Central memory CD8-positive, alpha-beta T cell (primary cell): ENCODE data around the gene DSCAML1.

ENCODE experiments used
- ATAC-seq: fragments of 150-1000 bp; cut with Tn5 transposase; replicated peaks from 2 replicates; pipeline ENCODE4 v1.10.0; 2022; ENCODE audit warnings: mild to moderate bottlenecking, moderate FRiP score, moderate number of reproducible peaks; ENCODE audit not compliant: poor library complexity, severe bottlenecking; ENCODE audit errors: extremely low read depth
- DNase-seq, 2 donors: peaks; one replicate each; pipeline ENCODE4 v3.0.0; 2021; ENCODE audit warnings: low spot score in 2 of 2
- H3K27ac Mint-ChIP-seq: one replicate; pipeline ENCODE4 v1.8.0; 2022; ENCODE audit warnings: low read depth, mild to moderate bottlenecking, moderate library complexity, mixed read lengths
- H3K27me3 Mint-ChIP-seq: one replicate; pipeline ENCODE4 v1.8.0; 2022; ENCODE audit warnings: mixed read lengths
- H3K36me3 Mint-ChIP-seq: one replicate; pipeline ENCODE4 v1.8.0; 2022; ENCODE audit warnings: mild to moderate bottlenecking, moderate library complexity, mixed read lengths; ENCODE audit not compliant: insufficient read depth
- H3K4me1 Mint-ChIP-seq: one replicate; pipeline ENCODE4 v1.8.0; 2022; ENCODE audit warnings: mixed read lengths
- H3K4me3 Mint-ChIP-seq: one replicate; pipeline ENCODE4 v1.8.0; 2022; ENCODE audit warnings: mild to moderate bottlenecking, moderate library complexity, mixed read lengths
- H3K9me3 Mint-ChIP-seq: one replicate; pipeline ENCODE4 v1.8.0; 2022; ENCODE audit warnings: mixed read lengths

DSCAML1 gene

DNA sequence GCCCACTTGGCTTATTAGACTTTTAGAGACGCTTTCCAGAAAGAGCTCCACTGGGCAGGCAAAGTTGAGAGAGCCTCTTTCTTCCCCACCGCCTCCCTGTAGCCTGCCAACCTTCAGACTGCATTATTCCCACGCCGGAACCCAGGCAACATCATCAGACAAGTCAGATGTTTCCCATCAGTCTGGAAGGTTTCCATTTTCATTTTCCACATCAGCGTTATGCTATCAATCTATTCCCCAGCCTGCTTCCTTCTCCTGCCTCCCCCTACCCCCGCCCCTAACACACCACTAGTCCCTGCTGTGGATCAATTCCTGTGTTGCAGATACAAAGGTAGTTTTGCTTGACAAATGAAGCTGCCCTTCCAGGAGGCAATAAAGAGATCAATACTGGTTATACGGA lies 184.8 kb downstream of the DSCAML1 start:
- H3K4me1 Mint-ChIP-seq: peaks cover 8% of the 10 kb centered on the region
- no peak overlapping the region for H3K4me3 Mint-ChIP-seq
- no peaks in the 10 kb centered on the region for H3K9me3 Mint-ChIP-seq
- peaks cover 45% of the 10 kb centered on the region for H3K27me3 Mint-ChIP-seq
- DNase-seq (no peak), ATAC-seq (no peak)
- no peaks in the 10 kb centered on the region for H3K36me3 Mint-ChIP-seq
- no peak overlapping the region for H3K27ac Mint-ChIP-seq

DNA sequence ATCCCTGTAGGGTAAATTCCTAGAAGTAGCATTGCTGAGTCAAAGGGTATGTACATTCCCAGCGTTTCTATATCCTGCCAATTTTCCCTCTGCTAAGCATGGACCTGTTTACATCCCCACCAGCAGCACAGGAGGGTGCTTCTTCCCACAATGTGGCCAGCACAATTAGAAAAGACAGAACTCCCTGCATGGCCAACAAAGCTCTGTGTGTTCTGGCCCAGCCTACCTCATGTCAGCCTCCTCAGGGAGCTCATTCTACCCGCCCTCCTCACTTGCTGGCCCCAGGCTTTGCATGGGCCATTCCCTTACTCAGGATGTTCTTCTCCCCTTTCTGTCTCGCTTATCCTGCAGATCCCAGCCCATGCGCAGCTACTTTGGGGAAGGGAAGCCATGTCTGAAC lies 186.1 kb downstream of the DSCAML1 start:
- H3K9me3 Mint-ChIP-seq: no peaks in the 10 kb centered on the region
- H3K27ac Mint-ChIP-seq: no peak overlapping the region
- H3K4me1 Mint-ChIP-seq: peaks cover 8% of the 10 kb centered on the region
- H3K36me3 Mint-ChIP-seq: no peaks in the 10 kb centered on the region
- H3K27me3 Mint-ChIP-seq: peaks cover 45% of the 10 kb centered on the region
- ATAC-seq: no peak
- no peak overlapping the region for H3K4me3 Mint-ChIP-seq
- no peak for DNase-seq

DNA sequence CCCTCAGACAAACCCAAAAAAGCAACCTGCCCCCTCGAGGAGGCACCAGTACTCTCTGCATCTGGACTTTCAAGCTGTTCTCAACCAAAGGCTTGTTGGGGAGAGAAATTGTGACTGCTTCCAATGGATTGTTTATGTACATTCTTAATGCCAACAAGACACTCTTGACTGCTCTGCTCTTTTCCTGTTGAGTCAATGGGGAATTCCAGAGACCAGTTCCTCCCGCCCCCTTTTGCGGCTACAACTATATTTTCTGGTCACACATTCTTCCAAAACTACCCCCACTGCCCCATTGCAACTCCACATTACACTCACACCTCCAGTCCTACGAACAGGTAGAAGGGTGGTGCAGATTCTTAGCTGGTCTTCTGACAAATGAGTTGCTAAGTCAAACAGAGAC lies 187.0 kb downstream of the DSCAML1 start:
- Mint-ChIP-seq H3K27ac (no peak overlapping the region), H3K27me3 (peaks cover 45% of the 10 kb centered on the region), H3K36me3 (no peaks in the 10 kb centered on the region), H3K4me1 (peaks cover 8% of the 10 kb centered on the region), H3K9me3 (no peaks in the 10 kb centered on the region), H3K4me3 (no peak overlapping the region)
- ATAC-seq (no peak), DNase-seq (no peak)

DNA sequence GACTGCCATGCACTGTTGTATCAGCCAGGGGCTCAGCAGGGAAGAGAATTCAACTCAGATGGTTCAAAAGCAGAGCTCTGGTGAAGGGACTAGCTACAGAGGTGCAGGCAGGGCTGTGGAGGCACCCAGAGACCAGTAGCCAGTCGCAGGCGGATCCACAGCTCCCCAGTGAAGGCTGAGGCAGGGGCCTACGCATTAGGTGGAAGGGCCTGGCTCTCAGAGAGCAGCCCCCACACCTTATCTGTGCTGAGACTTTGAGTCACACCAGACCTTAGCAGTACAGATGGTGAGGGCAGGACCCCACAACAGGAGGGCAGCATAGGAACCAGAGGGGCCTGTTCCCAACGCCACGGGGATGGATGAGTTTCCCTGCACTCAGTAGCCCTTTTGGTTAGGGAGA lies 189.6 kb downstream of the DSCAML1 start:
- DNase-seq: no peak
- H3K9me3 Mint-ChIP-seq: no peaks in the 10 kb centered on the region
- peaks cover 28% of the 10 kb centered on the region for H3K27me3 Mint-ChIP-seq
- no peak overlapping the region for H3K27ac Mint-ChIP-seq
- peaks cover 8% of the 10 kb centered on the region for H3K4me1 Mint-ChIP-seq
- H3K4me3 Mint-ChIP-seq: no peak overlapping the region
- no peaks in the 10 kb centered on the region for H3K36me3 Mint-ChIP-seq
- no peak for ATAC-seq

DNA sequence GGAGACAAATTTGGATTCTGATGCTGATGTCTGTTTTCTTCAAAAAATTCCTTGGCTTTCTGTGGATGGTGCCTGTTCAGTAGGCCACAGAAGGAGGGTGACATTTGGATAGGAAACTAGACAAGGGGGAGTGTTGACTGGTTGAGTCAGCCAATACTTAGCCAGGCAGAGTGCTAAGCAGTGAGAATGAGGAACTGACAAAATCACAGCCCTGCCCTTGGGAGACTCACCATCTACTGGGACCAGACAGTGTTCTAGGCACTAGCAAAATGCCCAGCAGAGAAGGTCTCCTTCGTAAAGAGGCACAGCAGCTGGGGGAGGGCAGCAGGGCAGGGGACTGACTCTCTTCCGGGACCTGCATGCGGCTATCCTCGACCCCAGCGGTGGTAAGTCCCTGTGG lies 190.2 kb downstream of the DSCAML1 start:
- no peak for DNase-seq
- Mint-ChIP-seq H3K27me3 (peaks cover 21% of the 10 kb centered on the region), H3K27ac (no peak overlapping the region), H3K4me3 (no peak overlapping the region), H3K4me1 (peaks cover 8% of the 10 kb centered on the region), H3K9me3 (no peaks in the 10 kb centered on the region), H3K36me3 (no peaks in the 10 kb centered on the region)
- no peak for ATAC-seq

DNA sequence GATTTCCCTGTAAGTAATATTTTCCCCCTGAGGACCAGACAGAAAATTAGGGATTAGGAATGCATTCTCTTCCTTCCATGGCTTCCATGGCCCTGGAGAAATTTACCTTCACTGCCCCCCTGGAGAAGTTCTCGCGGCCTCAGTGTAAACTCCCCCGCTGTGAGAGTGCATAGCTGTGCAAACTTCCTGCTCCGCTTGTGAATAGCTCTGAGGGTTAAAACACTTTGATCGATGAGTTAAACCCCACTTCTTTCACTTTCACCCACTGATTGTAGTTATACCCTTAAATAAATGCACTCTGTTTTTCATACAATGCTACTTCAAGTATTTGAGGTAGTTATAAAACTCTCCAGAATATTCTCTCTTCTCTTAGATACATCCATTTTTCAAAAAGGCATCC lies 190.8 kb downstream of the DSCAML1 start:
- no peak for ATAC-seq
- no peak for DNase-seq
- H3K4me1 Mint-ChIP-seq: peaks cover 8% of the 10 kb centered on the region
- no peaks in the 10 kb centered on the region for H3K9me3 Mint-ChIP-seq
- peaks cover 15% of the 10 kb centered on the region for H3K27me3 Mint-ChIP-seq
- no peaks in the 10 kb centered on the region for H3K36me3 Mint-ChIP-seq
- H3K27ac Mint-ChIP-seq: no peak overlapping the region
- no peak overlapping the region for H3K4me3 Mint-ChIP-seq

DNA sequence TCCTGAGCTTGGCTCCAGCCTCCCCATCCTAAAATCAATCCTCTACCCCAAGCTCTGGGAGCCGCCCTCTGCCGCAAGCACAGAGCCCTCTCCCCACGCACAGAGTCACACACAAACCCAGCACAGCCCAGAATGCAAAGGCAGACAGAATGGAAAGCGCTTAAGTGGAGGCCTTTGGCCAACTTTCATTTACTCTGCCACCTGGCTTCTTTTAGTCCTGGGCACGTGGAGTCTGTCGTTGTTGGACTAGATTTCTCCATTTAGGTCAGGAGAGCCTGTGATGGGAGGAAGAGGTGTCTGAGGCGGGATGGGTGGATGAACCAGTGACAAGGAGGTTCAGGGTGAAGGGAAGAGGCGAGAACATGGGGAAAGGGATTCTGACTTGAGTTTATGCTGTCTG lies 191.7 kb downstream of the DSCAML1 start:
- H3K27ac Mint-ChIP-seq: no peak overlapping the region
- H3K27me3 Mint-ChIP-seq: peaks cover 10% of the 10 kb centered on the region
- H3K36me3 Mint-ChIP-seq: peaks cover 2% of the 10 kb centered on the region
- H3K4me3 Mint-ChIP-seq: no peak overlapping the region
- ATAC-seq (no peak), DNase-seq (no peak)
- peaks cover 5% of the 10 kb centered on the region for H3K4me1 Mint-ChIP-seq
- H3K9me3 Mint-ChIP-seq: no peaks in the 10 kb centered on the region

DNA sequence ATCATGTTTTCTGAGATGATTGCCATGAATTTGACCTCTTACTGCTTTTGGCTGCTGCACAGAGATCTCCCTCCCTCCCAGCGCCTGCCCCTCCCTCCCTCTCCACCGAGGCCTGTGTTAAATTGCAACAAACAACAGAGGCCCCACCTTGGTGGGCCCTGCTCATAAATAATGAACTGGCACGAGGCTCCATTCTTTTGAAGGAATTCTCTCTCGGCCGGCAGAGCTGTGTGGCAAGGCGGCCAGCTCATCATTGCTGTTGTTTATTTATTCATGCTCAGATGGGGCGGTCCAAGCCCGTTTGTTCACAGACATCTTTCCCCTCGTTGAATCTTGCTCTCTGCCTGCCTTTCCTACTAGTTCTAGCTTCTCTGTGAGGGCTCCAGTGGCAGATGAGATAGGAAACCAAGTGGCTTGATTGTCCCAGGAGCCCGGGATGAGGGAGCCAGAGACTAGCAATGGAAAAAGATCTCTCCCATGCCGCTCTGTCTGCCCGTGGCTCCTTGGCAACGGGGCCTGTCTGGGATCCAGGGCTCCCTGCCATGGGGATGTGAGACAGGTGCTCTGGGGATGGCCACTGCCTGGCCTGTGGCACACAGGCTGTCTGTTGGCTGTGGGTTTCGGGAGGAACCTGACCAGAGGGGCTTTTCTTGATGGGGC lies 192.6 kb downstream of the DSCAML1 start:
- no peak for ATAC-seq

DNA sequence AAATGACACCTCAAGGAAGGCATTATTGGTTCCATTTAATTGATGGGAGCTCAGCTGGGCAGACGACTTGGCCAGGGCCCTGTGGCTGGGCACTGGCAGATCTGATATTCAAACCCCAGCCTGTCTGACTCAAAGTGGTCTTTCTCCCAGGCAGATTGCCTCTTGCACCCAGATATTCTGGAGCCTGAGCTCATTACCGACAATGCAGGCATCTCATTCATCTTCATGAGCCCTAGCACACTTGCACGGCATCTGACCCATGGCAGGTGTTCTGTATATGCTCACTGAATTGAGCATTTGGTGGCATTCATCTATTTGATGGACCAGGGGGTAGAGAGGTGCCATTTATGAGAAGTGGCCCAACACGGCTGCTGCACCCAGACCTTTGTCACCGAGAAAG lies 193.1 kb downstream of the DSCAML1 start:
- Mint-ChIP-seq H3K36me3 (peaks cover 2% of the 10 kb centered on the region), H3K27me3 (peaks cover 17% of the 10 kb centered on the region), H3K4me3 (no peak overlapping the region), H3K9me3 (no peaks in the 10 kb centered on the region), H3K27ac (no peak overlapping the region), H3K4me1 (no peaks in the 10 kb centered on the region)
- ATAC-seq (no peak), DNase-seq (no peak)

More for the DNA sequence above, 192.6 kb downstream of the DSCAML1 start:
- H3K36me3 Mint-ChIP-seq: peaks cover 2% of the 10 kb centered on the region
- no peaks in the 10 kb centered on the region for H3K9me3 Mint-ChIP-seq
- H3K27ac Mint-ChIP-seq: no peak overlapping the region
- H3K27me3 Mint-ChIP-seq: peaks cover 12% of the 10 kb centered on the region
- no peak overlapping the region for H3K4me3 Mint-ChIP-seq
- DNase-seq: no peak
- H3K4me1 Mint-ChIP-seq: no peaks in the 10 kb centered on the region

DNA sequence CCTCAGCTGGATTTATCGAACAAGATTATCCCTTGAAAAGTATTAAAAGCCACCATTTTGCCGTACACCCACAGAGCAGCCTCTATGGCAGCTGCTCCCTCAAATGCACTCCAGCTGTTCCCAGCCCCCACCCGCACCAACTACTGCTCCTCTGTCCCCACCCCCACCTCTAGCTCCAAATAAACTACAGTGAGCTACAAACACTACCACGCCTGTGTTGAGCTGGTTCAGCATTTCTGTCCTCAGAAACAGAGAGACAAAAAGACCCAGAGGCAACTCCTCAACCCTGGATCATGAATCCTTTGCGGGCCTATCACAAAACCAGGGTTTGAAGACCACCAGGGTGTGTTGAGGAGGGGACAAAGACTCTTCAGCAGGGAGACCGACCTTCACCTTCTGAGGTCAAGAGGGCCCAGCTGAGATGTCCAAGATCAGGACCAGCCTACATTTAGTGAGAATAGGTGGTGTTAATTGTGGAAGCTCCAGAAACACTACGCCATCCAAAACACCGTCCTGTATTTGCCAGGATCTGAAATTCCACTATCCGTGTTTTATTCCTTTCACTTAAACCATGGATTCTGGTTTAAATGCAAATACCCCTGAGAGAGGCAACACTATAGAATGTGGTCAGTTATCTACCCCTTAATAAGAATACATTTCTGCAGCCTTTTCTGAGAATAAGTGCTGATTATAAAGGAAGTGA lies 195.9 kb downstream of the DSCAML1 start:
- no peak for ATAC-seq
- no peak overlapping the region for H3K4me3 Mint-ChIP-seq
- no peak for DNase-seq
- peaks cover 2% of the 10 kb centered on the region for H3K36me3 Mint-ChIP-seq
- H3K9me3 Mint-ChIP-seq: no peaks in the 10 kb centered on the region
- no peaks in the 10 kb centered on the region for H3K4me1 Mint-ChIP-seq
- no peak overlapping the region for H3K27ac Mint-ChIP-seq
- peaks cover 43% of the 10 kb centered on the region for H3K27me3 Mint-ChIP-seq

DNA sequence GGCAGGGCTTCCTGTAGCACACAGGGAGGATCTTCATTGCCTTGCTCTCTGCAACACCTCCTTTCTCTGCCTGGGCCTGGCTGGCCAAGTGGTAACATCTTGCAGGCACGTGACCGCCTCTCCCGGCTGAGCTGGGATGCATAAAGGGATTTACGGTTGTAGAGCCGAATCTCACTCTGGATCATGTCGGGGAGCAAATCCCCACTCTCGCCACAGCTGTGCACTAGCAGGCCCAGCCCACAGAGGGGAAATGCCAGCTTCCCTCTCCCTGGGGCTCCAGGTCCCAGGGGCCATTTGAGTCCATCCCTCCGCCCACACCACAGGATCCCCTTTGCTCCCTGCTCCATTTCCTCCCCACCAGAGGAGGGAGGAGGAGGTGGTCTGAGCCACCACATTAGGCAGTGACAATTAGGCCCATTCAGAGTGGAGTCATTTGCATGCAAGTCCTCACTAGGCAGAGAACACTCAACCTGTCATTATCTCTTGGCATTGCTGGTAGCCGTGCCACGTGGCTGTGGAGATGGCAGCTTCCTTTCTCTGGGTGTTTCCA lies 196.7 kb downstream of the DSCAML1 start:
- H3K27me3 Mint-ChIP-seq: peaks cover 48% of the 10 kb centered on the region
- DNase-seq (no peak), ATAC-seq (no peak)
- no peak overlapping the region for H3K4me3 Mint-ChIP-seq
- no peaks in the 10 kb centered on the region for H3K4me1 Mint-ChIP-seq
- peaks cover 2% of the 10 kb centered on the region for H3K36me3 Mint-ChIP-seq
- no peak overlapping the region for H3K27ac Mint-ChIP-seq
- no peaks in the 10 kb centered on the region for H3K9me3 Mint-ChIP-seq

DNA sequence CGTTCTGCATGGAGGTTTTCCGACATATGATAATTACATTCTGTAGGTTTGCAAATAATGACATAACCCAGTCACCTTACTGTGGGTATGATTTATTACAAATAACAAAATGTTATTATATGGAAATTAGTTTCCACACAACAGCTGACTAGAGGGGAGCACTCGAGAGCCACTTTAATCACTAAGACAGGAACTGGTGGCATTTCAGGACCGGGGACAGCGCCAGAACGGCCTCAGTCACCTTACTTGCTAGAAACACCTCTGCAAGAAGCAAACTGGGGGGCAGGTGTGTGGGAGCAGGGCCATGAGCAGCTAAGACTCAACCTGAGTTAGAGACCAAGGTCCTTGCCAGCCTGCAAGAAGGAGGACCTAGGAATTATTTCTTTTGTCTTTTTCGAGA lies 199.9 kb downstream of the DSCAML1 start:
- H3K27me3 Mint-ChIP-seq: peaks cover 65% of the 10 kb centered on the region
- no peak overlapping the region for H3K4me3 Mint-ChIP-seq
- H3K4me1 Mint-ChIP-seq: no peaks in the 10 kb centered on the region
- no peak for ATAC-seq
- no peak for DNase-seq
- no peaks in the 10 kb centered on the region for H3K9me3 Mint-ChIP-seq
- peaks cover 2% of the 10 kb centered on the region for H3K36me3 Mint-ChIP-seq
- H3K27ac Mint-ChIP-seq: no peak overlapping the region

DNA sequence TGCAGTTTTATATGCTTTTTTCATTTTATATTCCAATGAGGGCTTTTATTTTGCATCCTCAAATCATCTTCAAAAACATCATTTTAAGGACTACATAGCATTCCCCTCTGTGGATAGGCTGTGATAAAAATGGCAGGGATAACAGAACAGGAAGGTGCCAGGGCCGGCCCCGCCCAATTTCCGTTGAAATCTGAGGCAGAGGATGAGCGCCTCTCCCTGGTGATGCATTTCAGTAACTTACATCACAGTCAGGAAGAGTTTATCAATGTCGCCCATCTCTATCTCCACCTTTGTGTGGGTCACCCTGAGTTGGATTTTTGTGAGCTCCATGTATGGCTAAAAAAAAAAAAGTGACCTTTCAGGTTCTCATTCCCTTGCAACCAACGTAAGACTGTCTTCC lies 201.6 kb downstream of the DSCAML1 start:
- Mint-ChIP-seq H3K4me3 (no peak overlapping the region), H3K36me3 (no peaks in the 10 kb centered on the region), H3K27ac (no peak overlapping the region), H3K4me1 (no peaks in the 10 kb centered on the region), H3K27me3 (peaks cover 70% of the 10 kb centered on the region), H3K9me3 (no peaks in the 10 kb centered on the region)
- ATAC-seq (no peak), DNase-seq (no peak)
